SK-N-SH (cell line): Measurements from ENCODE around the gene STEAP1. TPM values are rescaled to one million over a fixed set of nuclear protein-coding genes. Genes with fewer than 3 reads are reported as not detected.
A peak's percentile ranks its signal among the peaks of the same experiment; 100 is the strongest.
"Not testable (repeated sequence)": the region's sequence is repeated elsewhere in the genome, so short reads cannot be mapped to it uniquely, and the experiment has no call there.

Experiments used
- CTCF ChIA-PET: fragments of 300-600, 350-600 bp; formaldehyde crosslinking; extraction: SDS; loops from one replicate; lab custom pipeline; 2021; lab: Yijun Ruan, JAX
- POLR2A ChIA-PET: fragments of 350-600 bp; sonication (Branson Sonifier 250); formaldehyde crosslinking; extraction: SDS; loops from one replicate; lab custom pipeline; 2020; ENCODE audit warnings: antibody characterized with exemption, inconsistent platforms; lab: Yijun Ruan, JAX
- DNase-seq: peaks from one replicate; pipeline ENCODE4 v3.0.0; 2012
- H2AFZ ChIP-seq: fragments of 200-600 bp; sonication (generic); 2 replicates; pipeline ENCODE4 v1.8.1; 2016; ENCODE audit warnings: antibody characterized with exemption, mild to moderate bottlenecking, low read depth
- H3F3A ChIP-seq: fragments of 200-600 bp; sonication (generic); replicated peaks from 2 replicates; pipeline ENCODE3; 2016; ENCODE audit warnings: antibody characterized with exemption, mild to moderate bottlenecking; ENCODE audit not compliant: insufficient read depth
- H3K27ac ChIP-seq, 2 experiments: fragments of 200-500 bp in 1 of 2; fragments of 200-600 bp in 1 of 2; sonication (Bioruptor generic) in 1 of 2; sonication (generic), shearing (Covaris generic) in 1 of 2; 2 replicates each; pipeline versions ENCODE4 v1.5.1 to v1.6.1; 2014 to 2016; ENCODE audit warnings: low read depth in 2 of 2, inconsistent platforms in 1 of 2, low read length in 1 of 2, mild to moderate bottlenecking in 1 of 2, mixed read lengths in 1 of 2
- H3K27me3 ChIP-seq: fragments of 200-600 bp; sonication (generic), shearing (Covaris generic); 2 replicates; pipeline ENCODE4 v1.6.1; 2016; ENCODE audit warnings: mixed run types; ENCODE audit not compliant: insufficient read depth
- H3K36me3 ChIP-seq, 2 experiments: fragments of 200-500 bp in 1 of 2; fragments of 200-600 bp in 1 of 2; sonication (Bioruptor generic) in 1 of 2; sonication (generic) in 1 of 2; replicated peaks in 1 of 2; 2 replicates each; pipeline versions ENCODE3 to v1.5.1; 2014 to 2016; ENCODE audit warnings: low read length in 1 of 2, mild to moderate bottlenecking in 1 of 2; ENCODE audit not compliant: insufficient read depth in 2 of 2, control insufficient read depth in 1 of 2
- H3K4me1 ChIP-seq, 2 experiments: fragments of 200-500 bp in 1 of 2; fragments of 200-600 bp in 1 of 2; sonication (Bioruptor generic) in 1 of 2; sonication (generic), shearing (Covaris generic) in 1 of 2; 2 replicates each; pipeline versions ENCODE4 v1.5.1 to v1.6.1; 2014 to 2016; ENCODE audit warnings: low read depth in 1 of 2, low read length in 1 of 2, mixed run types in 1 of 2; ENCODE audit not compliant: insufficient read depth in 2 of 2, control insufficient read depth in 1 of 2
- H3K4me2 ChIP-seq: fragments of 200-600 bp; sonication (generic), shearing (Covaris generic); 2 replicates; pipeline ENCODE4 v1.6.1; 2017; ENCODE audit warnings: mixed run types
- H3K4me3 ChIP-seq, 2 experiments: fragments of 200-500 bp in 1 of 2; fragments of 200-600 bp in 1 of 2; sonication (Bioruptor generic) in 1 of 2; sonication (generic), shearing (Covaris generic) in 1 of 2; 2 replicates each; pipeline versions ENCODE4 v1.5.1 to v1.8.1; 2014 to 2016; ENCODE audit warnings: low read depth in 2 of 2, inconsistent platforms in 1 of 2, low read length in 1 of 2, mild to moderate bottlenecking in 1 of 2, mixed read lengths in 1 of 2, moderate library complexity in 1 of 2
- H3K79me2 ChIP-seq: fragments of 200-600 bp; sonication (generic); 2 replicates; pipeline ENCODE4 v1.8.1; 2017; ENCODE audit warnings: mild to moderate bottlenecking; ENCODE audit not compliant: insufficient read depth
- H3K9ac ChIP-seq: fragments of 200-600 bp; sonication (generic); 2 replicates; pipeline ENCODE4 v1.6.1; 2017; ENCODE audit warnings: mixed run types
- H3K9me2 ChIP-seq: fragments of 200-600 bp; sonication (generic); 2 replicates; pipeline ENCODE4 v1.6.1; 2017; ENCODE audit warnings: mixed run types
- H3K9me3 ChIP-seq: fragments of 200-600 bp; sonication (generic); 2 replicates; pipeline ENCODE4 v1.6.1; 2017; ENCODE audit warnings: mixed run types, mild to moderate bottlenecking, moderate library complexity
- H4K20me1 ChIP-seq: fragments of 200-600 bp; sonication (generic); 2 replicates; pipeline ENCODE4 v1.6.1; 2017; ENCODE audit warnings: mild to moderate bottlenecking, mixed run types; ENCODE audit not compliant: insufficient read depth
- CHD2 ChIP-seq: fragments of 150-350 bp; IDR thresholded peaks from 2 replicates; pipeline ENCODE4 v1.6.1; 2018; ENCODE audit warnings: low read length; ENCODE audit not compliant: partially characterized antibody
- FOXM1 ChIP-seq: IDR thresholded peaks from 2 replicates; pipeline ENCODE4 v1.4.0; 2012; ENCODE audit warnings: low read depth, mild to moderate bottlenecking
- MXI1 ChIP-seq: IDR thresholded peaks from 2 replicates; pipeline ENCODE4 v1.6.1; 2012; ENCODE audit warnings: mild to moderate bottlenecking, low read depth, low read length, improper control_type of control experiment
- RXRA ChIP-seq: IDR thresholded peaks from 2 replicates; pipeline ENCODE4 v1.4.0; 2012; ENCODE audit warnings: low read depth, mild to moderate bottlenecking, borderline replicate concordance
- USF2 ChIP-seq: fragments of 150-350 bp; IDR thresholded peaks from 2 replicates; pipeline ENCODE4 v1.6.1; 2017; ENCODE audit warnings: antibody characterized with exemption, low read length, low read depth, borderline replicate concordance
- WGBS: methylation state at CpG from one replicate; pipeline ENCODE4 v1.1.6; 2017; ENCODE audit warnings: low lambda C conversion rate; 5-methylcytosine and 5-hydroxymethylcytosine counted together
- polyA plus RNA-seq, 3 experiments: library from polyadenylated mRNA; depleted of rRNA; stranded (reverse); fragments of >200 nt; gene quantifications; 2 replicates each; pipeline ENCODE4 v1.2.3, GENCODE V29; 2012
- TF ChIP-seq, protein P1 (sequence below): fragments of 200-600 bp; sonication (generic); IDR thresholded peaks from 2 replicates; pipeline ENCODE4 v1.6.1; 2017; ENCODE audit warnings: antibody characterized with exemption, mild to moderate bottlenecking, moderate library complexity
- TF ChIP-seq, protein P2 (sequence below): IDR thresholded peaks from 2 replicates; pipeline ENCODE4 v1.6.1; 2012; ENCODE audit warnings: mild to moderate bottlenecking, low read depth, low read length, moderate library complexity

The STEAP1 gene
- polyA plus RNA-seq, 1 of the 3 experiments (the other 2 are of a cell fraction): 17.0 TPM

DNA sequence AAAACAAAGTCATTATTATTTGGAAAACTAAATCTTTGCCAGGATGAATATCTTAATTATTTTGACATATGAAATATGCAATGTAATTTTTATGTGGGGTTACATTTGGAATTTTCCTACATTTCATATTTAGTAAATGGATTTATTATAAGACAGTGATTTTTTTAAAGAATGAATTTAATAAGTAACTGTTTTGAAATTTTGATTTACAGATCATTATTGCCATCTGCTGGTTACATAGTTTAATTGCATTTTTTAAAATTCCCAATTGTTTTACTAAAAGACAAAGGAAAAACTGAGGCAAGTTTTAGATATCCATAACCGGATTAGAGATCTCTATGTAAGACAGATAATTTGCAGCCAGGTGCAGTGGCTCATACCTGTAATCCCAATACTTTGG lies 39.3 kb upstream of the STEAP1 start:
- H3K9me3 ChIP-seq, H3K9ac ChIP-seq, DNase-seq, H3K9me2 ChIP-seq, H3F3A ChIP-seq, H2AFZ ChIP-seq, H3K79me2 ChIP-seq, H3K4me2 ChIP-seq, H3K4me1 ChIP-seq, H4K20me1 ChIP-seq, POLR2A ChIA-PET, CTCF ChIA-PET, H3K36me3 ChIP-seq, H3K27ac ChIP-seq, H3K4me3 ChIP-seq: not testable (repeated sequence)
- TF ChIP-seq, protein P1, sequence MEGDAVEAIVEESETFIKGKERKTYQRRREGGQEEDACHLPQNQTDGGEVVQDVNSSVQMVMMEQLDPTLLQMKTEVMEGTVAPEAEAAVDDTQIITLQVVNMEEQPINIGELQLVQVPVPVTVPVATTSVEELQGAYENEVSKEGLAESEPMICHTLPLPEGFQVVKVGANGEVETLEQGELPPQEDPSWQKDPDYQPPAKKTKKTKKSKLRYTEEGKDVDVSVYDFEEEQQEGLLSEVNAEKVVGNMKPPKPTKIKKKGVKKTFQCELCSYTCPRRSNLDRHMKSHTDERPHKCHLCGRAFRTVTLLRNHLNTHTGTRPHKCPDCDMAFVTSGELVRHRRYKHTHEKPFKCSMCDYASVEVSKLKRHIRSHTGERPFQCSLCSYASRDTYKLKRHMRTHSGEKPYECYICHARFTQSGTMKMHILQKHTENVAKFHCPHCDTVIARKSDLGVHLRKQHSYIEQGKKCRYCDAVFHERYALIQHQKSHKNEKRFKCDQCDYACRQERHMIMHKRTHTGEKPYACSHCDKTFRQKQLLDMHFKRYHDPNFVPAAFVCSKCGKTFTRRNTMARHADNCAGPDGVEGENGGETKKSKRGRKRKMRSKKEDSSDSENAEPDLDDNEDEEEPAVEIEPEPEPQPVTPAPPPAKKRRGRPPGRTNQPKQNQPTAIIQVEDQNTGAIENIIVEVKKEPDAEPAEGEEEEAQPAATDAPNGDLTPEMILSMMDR: peak; percentile 62
- WGBS: 5% methylated on average over 1 of the region's 1 CpG
- peaks cover 16% of the 10 kb centered on the region for H3K27me3 ChIP-seq

DNA sequence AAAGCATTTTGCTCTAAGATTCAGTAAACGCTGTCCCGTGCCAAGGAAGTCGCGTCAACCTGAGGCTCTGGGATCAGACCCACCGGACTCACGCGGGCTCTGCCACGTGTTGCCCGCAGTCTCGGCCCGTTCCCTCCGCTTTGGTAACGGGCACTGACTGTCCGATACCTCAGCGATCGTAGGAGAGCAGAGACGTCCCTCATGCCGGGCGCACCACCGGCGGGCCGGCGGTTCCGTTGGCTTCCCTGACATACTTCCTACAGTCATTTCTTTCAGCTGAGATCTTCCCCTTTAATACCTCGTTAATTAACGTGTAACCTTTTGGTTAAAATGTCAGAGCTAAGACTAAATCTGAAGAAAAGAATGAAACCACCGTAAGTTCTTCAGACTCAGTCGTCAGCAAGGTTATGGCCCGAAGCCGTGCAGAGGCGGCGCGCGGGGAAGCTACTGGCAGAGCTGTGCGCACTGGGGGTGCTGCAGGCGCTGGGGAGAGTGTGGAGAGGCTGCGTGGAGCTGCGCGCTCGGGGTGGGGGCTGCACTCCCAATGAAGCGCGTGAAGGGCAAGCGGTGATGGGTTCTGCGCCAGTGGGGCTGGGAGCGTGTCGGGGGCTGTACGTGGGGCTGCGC lies 35.6 kb upstream of the STEAP1 start:
- H3K27me3 ChIP-seq: peaks cover 19% of the 10 kb centered on the region
- not testable (repeated sequence) for H3K9me2 ChIP-seq, H3K36me3 ChIP-seq, H3K9me3 ChIP-seq, H3K79me2 ChIP-seq, H3F3A ChIP-seq, H3K4me1 ChIP-seq, H4K20me1 ChIP-seq, H3K9ac ChIP-seq, H3K27ac ChIP-seq
- ChIA-PET POLR2A (interaction anchor here (1.4 kb wide), 1 partner anchor 93 kb away, joined by 3 read pairs; the partner anchor contains the start of gene STEAP2), CTCF (interaction anchor here (0.7 to 1.3 kb wide), 2 partner anchors 58 to 1875 kb away, joined by 4 to 5 read pairs; no protein-coding TSS in a partner anchor)
- peak overlapping the region; percentile 48 to 66 for H3K4me3 ChIP-seq
- H3K4me2 ChIP-seq: peak overlapping the region; percentile 81
- peak overlapping the region; percentile 87 for H2AFZ ChIP-seq
- WGBS: 6% methylated on average over 43 of the region's 48 CpGs
- peak; percentile 20 for DNase-seq

GRCh38 chr7:90119178-90119971 lies 34.9 kb upstream of the STEAP1 start:
- Histone ChIP-seq H3K36me3 (no peaks in the 10 kb centered on the region), H2AFZ (peak overlapping the region; percentile 79; the same call in 1 of the 2 replicates), H3K9ac (no peak overlapping the region), H3K4me1 (peaks cover 0 to 2% of the 10 kb centered on the region in 2 experiments; a peak in 1 of 4 replicates), H3K79me2 (no peaks in the 10 kb centered on the region), H3K9me3 (no peaks in the 10 kb centered on the region), H3F3A (no peaks in the 10 kb centered on the region), H3K9me2 (no peaks in the 10 kb centered on the region), H3K4me2 (peak overlapping the region; percentile 81), H3K27ac (no peak overlapping the region), H3K4me3 (peak overlapping the region; percentile 48 to 66), H3K27me3 (peaks cover 19% of the 10 kb centered on the region), H4K20me1 (no peaks in the 10 kb centered on the region)
- ChIA-PET CTCF (interaction anchor here (0.7 to 1.3 kb wide), 3 partner anchors 57 to 1876 kb away, joined by 3 to 5 read pairs (median 4); no protein-coding TSS in a partner anchor), POLR2A (interaction anchor here (1.4 kb wide), 1 partner anchor 92 kb away, joined by 3 read pairs; the partner anchor contains the start of gene STEAP2)
- 9% methylated on average over 24 of the region's 58 CpGs for WGBS
- peak; percentile 73 for DNase-seq
- TF ChIP-seq, protein P1: no peak
- TF ChIP-seq USF2 (no peak), CHD2 (no peak), FOXM1 (no peak), MXI1 (peak; percentile 48; the same call in 1 of the 2 replicates), RXRA (no peak)
- TF ChIP-seq, protein P2, sequence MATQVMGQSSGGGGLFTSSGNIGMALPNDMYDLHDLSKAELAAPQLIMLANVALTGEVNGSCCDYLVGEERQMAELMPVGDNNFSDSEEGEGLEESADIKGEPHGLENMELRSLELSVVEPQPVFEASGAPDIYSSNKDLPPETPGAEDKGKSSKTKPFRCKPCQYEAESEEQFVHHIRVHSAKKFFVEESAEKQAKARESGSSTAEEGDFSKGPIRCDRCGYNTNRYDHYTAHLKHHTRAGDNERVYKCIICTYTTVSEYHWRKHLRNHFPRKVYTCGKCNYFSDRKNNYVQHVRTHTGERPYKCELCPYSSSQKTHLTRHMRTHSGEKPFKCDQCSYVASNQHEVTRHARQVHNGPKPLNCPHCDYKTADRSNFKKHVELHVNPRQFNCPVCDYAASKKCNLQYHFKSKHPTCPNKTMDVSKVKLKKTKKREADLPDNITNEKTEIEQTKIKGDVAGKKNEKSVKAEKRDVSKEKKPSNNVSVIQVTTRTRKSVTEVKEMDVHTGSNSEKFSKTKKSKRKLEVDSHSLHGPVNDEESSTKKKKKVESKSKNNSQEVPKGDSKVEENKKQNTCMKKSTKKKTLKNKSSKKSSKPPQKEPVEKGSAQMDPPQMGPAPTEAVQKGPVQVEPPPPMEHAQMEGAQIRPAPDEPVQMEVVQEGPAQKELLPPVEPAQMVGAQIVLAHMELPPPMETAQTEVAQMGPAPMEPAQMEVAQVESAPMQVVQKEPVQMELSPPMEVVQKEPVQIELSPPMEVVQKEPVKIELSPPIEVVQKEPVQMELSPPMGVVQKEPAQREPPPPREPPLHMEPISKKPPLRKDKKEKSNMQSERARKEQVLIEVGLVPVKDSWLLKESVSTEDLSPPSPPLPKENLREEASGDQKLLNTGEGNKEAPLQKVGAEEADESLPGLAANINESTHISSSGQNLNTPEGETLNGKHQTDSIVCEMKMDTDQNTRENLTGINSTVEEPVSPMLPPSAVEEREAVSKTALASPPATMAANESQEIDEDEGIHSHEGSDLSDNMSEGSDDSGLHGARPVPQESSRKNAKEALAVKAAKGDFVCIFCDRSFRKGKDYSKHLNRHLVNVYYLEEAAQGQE: no peak
